GM12875 (cell line): ENCODE results near the gene ELMO1.

Source experiments
- H3K4me3 ChIP-seq: one replicate; pipeline ENCODE4 v1.5.1; 2011; ENCODE audit warnings: low read depth, low read length, control low read depth
- CTCF ChIP-seq: IDR thresholded peaks from 2 replicates; pipeline ENCODE4 v1.5.1; 2011; ENCODE audit warnings: low read depth, mild to moderate bottlenecking, control low read depth, inconsistent platforms, low read length, moderate library complexity, borderline replicate concordance; ENCODE audit not compliant: insufficient read depth

The ELMO1 gene

GRCh38 chr7:37041461-37041860 lies 407.2 kb downstream of the ELMO1 start:
- no peak for TF ChIP-seq CTCF

GRCh38 chr7:37040330-37040729 lies 408.3 kb downstream of the ELMO1 start:
- TF ChIP-seq CTCF = no peak
- H3K4me3 ChIP-seq = no peak overlapping the region

More at GRCh38 chr7:37041461-37041860, 407.2 kb downstream of the ELMO1 start:
- H3K4me3 ChIP-seq = no peak overlapping the region

- H3K4me3 ChIP-seq = no peak overlapping the region
- TF ChIP-seq CTCF = no peak
Observed at GRCh38 chr7:37039131-37039749, 409.4 kb downstream of the ELMO1 start.

DNA sequence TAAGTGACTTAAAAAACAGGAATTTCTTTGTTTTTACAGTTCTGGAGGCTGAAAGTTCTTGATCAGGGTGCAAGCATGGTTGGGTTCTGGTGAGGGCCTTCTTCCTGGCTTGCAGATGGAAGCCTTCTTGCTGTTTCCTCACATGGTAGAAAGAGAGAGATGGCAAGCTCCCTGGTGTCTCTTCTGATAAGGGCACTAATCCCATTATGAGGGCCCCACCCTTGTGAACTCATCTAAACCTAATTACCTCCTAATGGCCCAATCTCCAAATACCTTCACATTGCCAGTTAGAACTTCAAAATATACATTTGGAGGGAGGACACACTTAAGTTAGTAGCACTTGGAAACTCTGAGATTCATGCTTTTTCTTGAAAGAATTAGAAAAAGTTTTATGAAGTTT lies 410.0 kb downstream of the ELMO1 start:
- H3K4me3 ChIP-seq = no peak overlapping the region
- no peak for TF ChIP-seq CTCF

GRCh38 chr7:37037286-37037685 lies 411.4 kb downstream of the ELMO1 start:
- no peak for TF ChIP-seq CTCF
- no peak overlapping the region for H3K4me3 ChIP-seq

DNA sequence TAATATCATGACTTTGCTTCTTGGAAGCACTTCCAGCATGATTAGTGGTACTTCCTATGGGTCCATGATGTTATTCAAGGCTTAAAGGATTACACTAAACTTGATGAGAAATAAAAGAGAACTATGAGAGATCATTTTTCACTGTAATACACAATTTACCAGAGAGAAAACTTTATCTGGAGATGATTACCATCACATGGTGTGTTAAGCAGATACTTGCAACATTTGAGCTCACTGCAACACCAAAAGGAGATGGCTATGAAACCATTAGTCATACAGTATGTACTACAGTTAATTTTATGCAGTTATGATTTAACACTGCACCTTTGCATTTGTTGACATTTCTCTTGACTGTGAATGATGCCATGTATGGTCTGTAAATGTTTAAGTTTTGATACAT lies 413.0 kb downstream of the ELMO1 start:
- no peak overlapping the region for H3K4me3 ChIP-seq
- no peak for TF ChIP-seq CTCF

DNA sequence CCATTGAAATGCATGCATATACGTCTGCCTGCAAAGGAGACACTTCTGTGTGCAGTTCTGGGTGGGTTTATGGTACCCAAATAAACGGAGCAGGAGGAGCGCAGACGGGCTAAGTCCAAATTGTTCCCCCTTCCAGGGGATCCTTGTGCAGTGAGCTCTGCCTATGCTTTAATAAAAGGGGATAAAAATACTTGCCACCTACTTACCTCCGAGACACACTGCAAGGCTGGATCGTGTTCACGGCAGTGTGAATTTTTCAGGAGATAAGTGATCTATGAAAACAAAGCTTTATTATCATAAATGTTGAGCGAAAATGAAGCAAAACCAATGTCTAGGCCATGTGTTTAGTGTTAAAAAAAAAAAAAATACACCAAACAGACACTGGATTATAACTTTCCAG lies 415.5 kb downstream of the ELMO1 start:
- TF ChIP-seq CTCF = no peak
- H3K4me3 ChIP-seq = no peak overlapping the region
